Measurements from ENCODE around the gene GAL3ST1. TPM values are rescaled to one million over a fixed set of nuclear protein-coding genes. Genes with fewer than 3 reads are reported as not detected.

GAL3ST1 gene
- total RNA-seq, 1 donor from 2014 or later, result 11.4 TPM

- no peak for DNase-seq (ENCODE audit: low read depth)
- H3K4me3 ChIP-seq (ENCODE audit: low read depth, low read length), result peak overlapping the region; percentile 66
- TF ChIP-seq CTCF (conservative IDR thresholded peaks at IDR 0.05; ENCODE audit: low read depth, low read length), result peak; percentile 90
Observed at GRCh38 chr22:30605449-30606110, 31.1 kb upstream of the GAL3ST1 start.

- TF ChIP-seq CTCF (conservative IDR thresholded peaks at IDR 0.05; ENCODE audit: low read depth, low read length), result no peak
- DNase-seq (ENCODE audit: low read depth), result no peak
- no peak overlapping the region for H3K4me3 ChIP-seq (ENCODE audit: low read depth, low read length)
Observed at GRCh38 chr22:30604723-30605122, 30.3 kb upstream of the GAL3ST1 start.

GRCh38 chr22:30603801-30604200, 29.3 kb upstream of the GAL3ST1 start:
- no peak for TF ChIP-seq CTCF (conservative IDR thresholded peaks at IDR 0.05; ENCODE audit: low read depth, low read length)
- H3K4me3 ChIP-seq (ENCODE audit: low read depth, low read length), result no peak overlapping the region

GRCh38 chr22:30602049-30602448, 27.6 kb upstream of the GAL3ST1 start:
- DNase-seq (ENCODE audit: low read depth), result no peak
- no peak overlapping the region for H3K4me3 ChIP-seq (ENCODE audit: low read depth, low read length)
- TF ChIP-seq CTCF (conservative IDR thresholded peaks at IDR 0.05; ENCODE audit: low read depth, low read length), result peak; percentile 70

More at GRCh38 chr22:30603801-30604200, 29.3 kb upstream of the GAL3ST1 start:
- no peak for DNase-seq (ENCODE audit: low read depth)

- no peak for TF ChIP-seq CTCF (conservative IDR thresholded peaks at IDR 0.05; ENCODE audit: low read depth, low read length)
- DNase-seq (ENCODE audit: low read depth), result no peak
- no peak overlapping the region for H3K4me3 ChIP-seq (ENCODE audit: low read depth, low read length)
Observed at GRCh38 chr22:30601464-30601863, 27.0 kb upstream of the GAL3ST1 start.

DNA sequence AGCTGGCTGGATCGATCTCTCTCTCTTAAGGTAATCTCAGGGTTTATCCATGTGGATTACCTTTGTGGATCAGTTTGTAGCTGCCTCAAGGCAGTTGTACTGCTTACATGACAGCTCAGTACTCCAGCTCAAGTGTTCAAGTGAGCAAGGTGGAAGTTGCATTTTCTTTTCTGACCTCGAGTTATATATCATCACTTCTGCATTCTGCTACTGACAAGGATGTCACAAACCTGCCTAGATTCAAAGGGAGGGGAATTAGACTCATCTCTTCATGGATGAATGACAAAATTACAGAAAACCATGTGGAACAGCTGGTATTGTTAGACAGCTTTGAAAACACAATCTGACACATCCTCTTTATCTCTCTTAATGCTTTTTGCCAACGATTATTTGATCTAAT, 26.5 kb upstream of the GAL3ST1 start:
- no peak for TF ChIP-seq CTCF (conservative IDR thresholded peaks at IDR 0.05; ENCODE audit: low read depth, low read length)
- no peak overlapping the region for H3K4me3 ChIP-seq (ENCODE audit: low read depth, low read length)
- no peak for DNase-seq (ENCODE audit: low read depth)

DNA sequence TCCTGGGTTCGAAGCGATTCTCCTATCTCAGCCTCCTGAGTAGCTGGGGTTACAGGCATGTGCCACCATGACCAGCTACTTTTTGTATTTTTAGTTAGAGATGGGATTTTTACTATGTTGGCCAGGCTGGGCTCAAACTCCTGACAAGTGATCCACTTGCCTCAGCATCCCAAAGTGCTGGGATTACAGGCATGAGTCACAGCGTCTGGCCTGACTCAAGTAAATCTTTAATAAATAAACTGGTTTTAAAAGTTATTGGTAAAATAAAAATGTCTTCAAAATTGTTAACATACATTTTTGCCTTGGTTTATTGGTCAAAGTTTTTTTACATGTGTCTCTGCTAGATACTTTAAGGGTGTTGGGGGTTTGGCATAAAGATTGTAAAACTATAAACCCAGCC, 24.5 kb upstream of the GAL3ST1 start:
- no peak overlapping the region for H3K4me3 ChIP-seq (ENCODE audit: low read depth, low read length)
- DNase-seq (ENCODE audit: low read depth), result no peak
- no peak for TF ChIP-seq CTCF (conservative IDR thresholded peaks at IDR 0.05; ENCODE audit: low read depth, low read length)
